Endothelial cell of umbilical vein (primary cell): ENCODE measurements around the gene GRIN3B. TPM values are rescaled to one million over a fixed set of nuclear protein-coding genes. Genes with fewer than 3 reads are reported as not detected.

ENCODE experiments used
- BruUV-seq: library from RNA; stranded (reverse); fragments of 400-500 nt; replicated peaks from 2 replicates; lab custom pipeline; 2021; lab: Mats Ljungman, UMichigan
- CTCF ChIA-PET: fragments of 300-600, 350-600 bp; sonication (Branson Sonifier 250); formaldehyde crosslinking; loops from one replicate; lab custom pipeline; 2021; ENCODE audit warnings: antibody characterized with exemption, inconsistent platforms; lab: Charles Lee
- POLR2A ChIA-PET: fragments of 300-600, 350-600 bp; sonication (Branson Sonifier 250); formaldehyde crosslinking; loops from one replicate; lab custom pipeline; 2021; ENCODE audit warnings: antibody characterized with exemption, inconsistent platforms; lab: Charles Lee
- DNase-seq: peaks from one replicate; pipeline ENCODE4 v3.0.0-alpha.2; 2011; ENCODE audit warnings: low read depth, low spot score
- FAIRE-seq: peaks from 2 replicates; lab custom pipeline; 2011; peaks lifted over from hg19 to GRCh38; lab: Jason Lieb, UNC
- H2AFZ ChIP-seq: 2 replicates; pipeline ENCODE4 v1.6.0; 2012; ENCODE audit warnings: low read depth, low read length, control low read depth, inconsistent platforms
- H3K27ac ChIP-seq: 2 replicates; pipeline ENCODE4 v1.5.1; 2011; ENCODE audit warnings: low read depth, mild to moderate bottlenecking, control low read depth, low read length, moderate library complexity; ENCODE audit not compliant: insufficient read depth
- H3K27me3 ChIP-seq, 2 experiments: 2 replicates each; pipeline versions ENCODE4 v1.6.0 to v1.6.1; 2011; ENCODE audit warnings: low read length in 2 of 2, mixed read lengths in 1 of 2; ENCODE audit not compliant: control insufficient read depth in 2 of 2, insufficient read depth in 2 of 2
- H3K36me3 ChIP-seq, 2 experiments: 2 replicates in 1 of 2; 3 replicates in 1 of 2; pipeline ENCODE4 v1.5.1; 2011; ENCODE audit warnings: low read length in 2 of 2, mild to moderate bottlenecking in 1 of 2, moderate library complexity in 1 of 2; ENCODE audit not compliant: control insufficient read depth in 2 of 2, insufficient read depth in 2 of 2; ENCODE audit errors: extremely low read depth in 1 of 2
- H3K4me1 ChIP-seq: 3 replicates; pipeline ENCODE4 v1.5.1; 2011; ENCODE audit warnings: mild to moderate bottlenecking, low read length; ENCODE audit not compliant: control insufficient read depth, insufficient read depth; ENCODE audit errors: extremely low read depth
- H3K4me2 ChIP-seq: 2 replicates; pipeline ENCODE4 v1.6.1; 2011; ENCODE audit warnings: low read length, control low read depth, mixed read lengths; ENCODE audit not compliant: insufficient read depth
- H3K4me3 ChIP-seq, 3 experiments: fragments of 200-600 bp in 1 of 3; sonication (generic), shearing (Covaris generic) in 1 of 3; replicated peaks in 1 of 3; 2 replicates each; pipeline ENCODE4 v1.5.1; 2011 to 2016; ENCODE audit warnings: control low read depth in 3 of 3, low read length in 3 of 3, mild to moderate bottlenecking in 2 of 3, inconsistent platforms in 1 of 3, low read depth in 1 of 3, moderate library complexity in 1 of 3; ENCODE audit not compliant: insufficient read depth in 1 of 3
- H3K79me2 ChIP-seq: 2 replicates; pipeline ENCODE4 v1.6.0; 2012; ENCODE audit warnings: low read length, inconsistent platforms; ENCODE audit not compliant: control insufficient read depth, insufficient read depth
- H3K9ac ChIP-seq: replicated peaks from 2 replicates; pipeline ENCODE3; 2011; ENCODE audit warnings: low read length, control low read depth; ENCODE audit not compliant: insufficient read depth; ENCODE audit errors: extremely low read depth
- H3K9me1 ChIP-seq: replicated peaks from 3 replicates; pipeline ENCODE4 v1.6.0; 2011; ENCODE audit warnings: mild to moderate bottlenecking, low read length; ENCODE audit not compliant: control insufficient read depth, insufficient read depth; ENCODE audit errors: extremely low read depth
- H3K9me3 ChIP-seq: replicated peaks from 2 replicates; pipeline ENCODE4 v1.5.1; 2012; ENCODE audit warnings: low read length, inconsistent platforms; ENCODE audit not compliant: control insufficient read depth, insufficient read depth
- H4K20me1 ChIP-seq: replicated peaks from 2 replicates; pipeline ENCODE3; 2011; ENCODE audit warnings: mild to moderate bottlenecking, low read length; ENCODE audit not compliant: control insufficient read depth, insufficient read depth; ENCODE audit errors: extremely low read depth
- EZH2 ChIP-seq: IDR thresholded peaks from 2 replicates; pipeline ENCODE4 v1.6.1; 2012; ENCODE audit warnings: borderline replicate concordance, low read depth, mild to moderate bottlenecking, moderate library complexity, low read length, inconsistent platforms; ENCODE audit not compliant: severe bottlenecking
- FOS ChIP-seq: IDR thresholded peaks from 2 replicates; pipeline ENCODE4 v1.6.1; 2011; ENCODE audit warnings: mild to moderate bottlenecking, low read length, moderate library complexity, borderline replicate concordance; ENCODE audit not compliant: insufficient read depth
- GATA2 ChIP-seq: IDR thresholded peaks from 2 replicates; pipeline ENCODE4 v1.7.0; 2011; ENCODE audit warnings: low read depth, mild to moderate bottlenecking, moderate library complexity, mixed read lengths, low read length; ENCODE audit not compliant: insufficient read length, insufficient read depth
- JUN ChIP-seq: IDR thresholded peaks from 2 replicates; pipeline ENCODE4 v1.6.1; 2011; ENCODE audit warnings: borderline replicate concordance, low read depth; ENCODE audit not compliant: insufficient read length, insufficient read depth
- MYC ChIP-seq: IDR thresholded peaks from one replicate; pipeline ENCODE4 v1.6.1; 2011; ENCODE audit warnings: mild to moderate bottlenecking, low read depth, low read length
- POLR2A ChIP-seq: IDR thresholded peaks from 2 replicates; pipeline ENCODE4 v1.6.1; 2012; ENCODE audit warnings: low read depth, mild to moderate bottlenecking, control low read depth, low read length
- POLR2AphosphoS5 ChIP-seq: IDR thresholded peaks from 2 replicates; pipeline ENCODE4 v1.6.1; 2012; ENCODE audit warnings: low read depth, mild to moderate bottlenecking, control low read depth, low read length, moderate library complexity; ENCODE audit not compliant: insufficient read depth
- dilution Hi-C: fragments of 300-500 bp; cut with MboI; formaldehyde crosslinking; loops from one replicate; pipeline ENCODE4 v1.15.0; 2019; ENCODE audit warnings: low sequenced_read_pairs; ENCODE audit not compliant: extremely low pct_ligation_motif_present
- intact Hi-C: fragments of 100-400 bp; cut with micrococcal nuclease; formaldehyde crosslinking; loops from one replicate; pipeline ENCODE4 v1.10.0; 2022
- polyA plus RNA-seq, 4 experiments: library from polyadenylated mRNA; depleted of rRNA in 3 of 4; stranded (reverse) in 3 of 4; unstranded in 1 of 4; fragments of >200 nt; gene quantifications; 2 replicates each; pipeline versions ENCODE4 v1.2.1 to v1.2.3, GENCODE V29; 2011 to 2012; ENCODE audit warnings: missing spikeins in 1 of 4
- total RNA-seq: library from RNA; stranded (reverse); gene quantifications from 2 replicates; pipeline ENCODE4 v1.2.3, GENCODE V29; 2021
- TF ChIP-seq, protein P1 (sequence below), 2 donors: IDR thresholded peaks; 1 replicate in 1 of 2; 2 replicates in 1 of 2; pipeline ENCODE4 v1.5.1; 2011; ENCODE audit warnings: low read length in 2 of 2, mild to moderate bottlenecking in 2 of 2, moderate library complexity in 2 of 2, control low read depth in 1 of 2, inconsistent platforms in 1 of 2, low read depth in 1 of 2; ENCODE audit not compliant: insufficient read depth in 1 of 2; ENCODE audit errors: extremely low read depth in 1 of 2
- TF ChIP-seq, protein P2 (sequence below): IDR thresholded peaks from 2 replicates; pipeline ENCODE4 v1.6.1; 2011; ENCODE audit not compliant: insufficient read depth, insufficient read length

The GRIN3B gene
- total and polyA plus RNA-seq, 2 donors (not counting 3 experiments of a cell fraction or from before 2014, with no cell fraction given): 0.43 to 0.82 TPM

DNA sequence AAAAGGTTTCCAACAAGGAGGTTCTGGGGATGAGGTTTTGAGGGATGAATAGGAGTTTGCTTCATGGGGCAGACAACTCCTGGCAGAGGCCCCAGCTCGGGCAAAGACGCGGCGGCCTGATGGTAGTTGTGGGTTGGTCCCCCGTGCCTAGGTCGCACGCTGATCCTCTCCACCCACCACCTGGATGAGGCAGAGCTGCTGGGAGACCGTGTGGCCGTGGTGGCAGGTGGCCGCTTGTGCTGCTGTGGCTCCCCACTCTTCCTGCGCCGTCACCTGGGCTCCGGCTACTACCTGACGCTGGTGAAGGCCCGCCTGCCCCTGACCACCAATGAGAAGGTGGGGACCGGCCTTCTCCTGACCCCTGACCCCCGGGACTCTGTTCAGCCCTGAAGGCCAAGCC, 51.6 kb downstream of the GRIN3B start:
- ChIA-PET CTCF (no interaction called here), POLR2A (no interaction called here)
- dilution Hi-C loops: no loop called here
- Histone ChIP-seq H2AFZ (no peak overlapping the region), H3K4me1 (no peaks in the 10 kb centered on the region), H3K9ac (no peak overlapping the region), H3K4me3 (no peak overlapping the region), H4K20me1 (no peaks in the 10 kb centered on the region), H3K27me3 (no peaks in the 10 kb centered on the region), H3K4me2 (no peak overlapping the region), H3K27ac (no peak overlapping the region), H3K36me3 (no peaks in the 10 kb centered on the region), H3K9me1 (no peaks in the 10 kb centered on the region), H3K9me3 (no peaks in the 10 kb centered on the region), H3K79me2 (no peaks in the 10 kb centered on the region)
- intact Hi-C loops: no loop called here
- FAIRE-seq (no peak), DNase-seq (no peak)
- no TSS peak for BruUV-seq
- TF ChIP-seq MYC (no peak), EZH2 (no peak), POLR2A (no peak), GATA2 (no peak), JUN (no peak), FOS (no peak), POLR2AphosphoS5 (no peak)
- TF ChIP-seq, protein P1, sequence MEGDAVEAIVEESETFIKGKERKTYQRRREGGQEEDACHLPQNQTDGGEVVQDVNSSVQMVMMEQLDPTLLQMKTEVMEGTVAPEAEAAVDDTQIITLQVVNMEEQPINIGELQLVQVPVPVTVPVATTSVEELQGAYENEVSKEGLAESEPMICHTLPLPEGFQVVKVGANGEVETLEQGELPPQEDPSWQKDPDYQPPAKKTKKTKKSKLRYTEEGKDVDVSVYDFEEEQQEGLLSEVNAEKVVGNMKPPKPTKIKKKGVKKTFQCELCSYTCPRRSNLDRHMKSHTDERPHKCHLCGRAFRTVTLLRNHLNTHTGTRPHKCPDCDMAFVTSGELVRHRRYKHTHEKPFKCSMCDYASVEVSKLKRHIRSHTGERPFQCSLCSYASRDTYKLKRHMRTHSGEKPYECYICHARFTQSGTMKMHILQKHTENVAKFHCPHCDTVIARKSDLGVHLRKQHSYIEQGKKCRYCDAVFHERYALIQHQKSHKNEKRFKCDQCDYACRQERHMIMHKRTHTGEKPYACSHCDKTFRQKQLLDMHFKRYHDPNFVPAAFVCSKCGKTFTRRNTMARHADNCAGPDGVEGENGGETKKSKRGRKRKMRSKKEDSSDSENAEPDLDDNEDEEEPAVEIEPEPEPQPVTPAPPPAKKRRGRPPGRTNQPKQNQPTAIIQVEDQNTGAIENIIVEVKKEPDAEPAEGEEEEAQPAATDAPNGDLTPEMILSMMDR (IDR thresholded peaks at IDR 0.05; ENCODE audit: extremely low read depth in 1 of 2, insufficient read depth in 1 of 2, low read depth in 1 of 2, low read length in 2 of 2): no peak
- TF ChIP-seq, protein P2, sequence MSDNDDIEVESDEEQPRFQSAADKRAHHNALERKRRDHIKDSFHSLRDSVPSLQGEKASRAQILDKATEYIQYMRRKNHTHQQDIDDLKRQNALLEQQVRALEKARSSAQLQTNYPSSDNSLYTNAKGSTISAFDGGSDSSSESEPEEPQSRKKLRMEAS: no peak
